ENCODE measurements around the gene POLA1. TPM values are rescaled to one million over a fixed set of nuclear protein-coding genes. Genes with fewer than 3 reads are reported as not detected.

The POLA1 gene
- total and polyA plus RNA-seq, 2 experiments from 2014 or later, result 19.4 to 22.9 TPM

- H3K36me3 ChIP-seq, result no peaks in the 10 kb centered on the region
- no peaks in the 10 kb centered on the region for H3K9me3 ChIP-seq (ENCODE audit: low read depth)
- no peak for DNase-seq (ENCODE audit: low read depth in 1 of 2, low spot score in 1 of 2)
- no peaks in the 10 kb centered on the region for H3K27me3 ChIP-seq
- H3K4me1 ChIP-seq (ENCODE audit: low read depth), result peaks cover 6% of the 10 kb centered on the region
- no peak for TF ChIP-seq CTCF (IDR thresholded peaks at IDR 0.05; ENCODE audit: low read depth, low read length)
- no peak overlapping the region for H3K27ac ChIP-seq
- no peak overlapping the region for H3K4me3 ChIP-seq
Measured at GRCh38 chrX:24985120-24985519, 291.4 kb downstream of the POLA1 start.

DNA sequence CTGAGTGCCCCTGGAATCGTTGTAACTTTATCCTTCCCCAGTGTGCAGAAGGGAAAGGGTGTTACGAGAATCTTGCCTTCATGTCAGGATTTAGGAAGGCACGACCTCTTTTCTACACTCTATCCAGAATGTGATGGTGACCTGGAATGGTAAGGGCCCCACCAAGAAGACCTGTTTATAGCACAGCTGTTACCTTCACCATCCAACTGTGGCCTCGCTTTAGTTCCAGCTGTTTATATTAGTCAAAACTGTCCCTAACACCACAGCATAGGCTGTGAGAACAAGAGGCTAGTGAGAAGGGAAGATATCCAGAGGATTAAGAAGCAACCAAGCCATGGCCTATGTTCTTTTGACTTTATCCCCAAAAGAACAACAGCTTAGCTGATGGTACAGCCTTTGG, 294.0 kb downstream of the POLA1 start:
- DNase-seq (ENCODE audit: low read depth in 1 of 2, low spot score in 1 of 2), result no peak
- Histone ChIP-seq H3K27ac (no peak overlapping the region), H3K4me1 (ENCODE audit: low read depth) (no peaks in the 10 kb centered on the region), H3K36me3 (no peaks in the 10 kb centered on the region), H3K9me3 (ENCODE audit: low read depth) (no peaks in the 10 kb centered on the region), H3K4me3 (no peak overlapping the region), H3K27me3 (no peaks in the 10 kb centered on the region)
- no peak for TF ChIP-seq CTCF (IDR thresholded peaks at IDR 0.05; ENCODE audit: low read depth, low read length)

GRCh38 chrX:24988314-24988713, 294.6 kb downstream of the POLA1 start:
- no peaks in the 10 kb centered on the region for H3K9me3 ChIP-seq (ENCODE audit: low read depth)
- no peak for DNase-seq (ENCODE audit: low read depth in 1 of 2, low spot score in 1 of 2)
- TF ChIP-seq CTCF (IDR thresholded peaks at IDR 0.05; ENCODE audit: low read depth, low read length), result no peak
- no peaks in the 10 kb centered on the region for H3K36me3 ChIP-seq
- H3K27me3 ChIP-seq, result no peaks in the 10 kb centered on the region
- no peaks in the 10 kb centered on the region for H3K4me1 ChIP-seq (ENCODE audit: low read depth)
- no peak overlapping the region for H3K27ac ChIP-seq
- no peak overlapping the region for H3K4me3 ChIP-seq

DNA sequence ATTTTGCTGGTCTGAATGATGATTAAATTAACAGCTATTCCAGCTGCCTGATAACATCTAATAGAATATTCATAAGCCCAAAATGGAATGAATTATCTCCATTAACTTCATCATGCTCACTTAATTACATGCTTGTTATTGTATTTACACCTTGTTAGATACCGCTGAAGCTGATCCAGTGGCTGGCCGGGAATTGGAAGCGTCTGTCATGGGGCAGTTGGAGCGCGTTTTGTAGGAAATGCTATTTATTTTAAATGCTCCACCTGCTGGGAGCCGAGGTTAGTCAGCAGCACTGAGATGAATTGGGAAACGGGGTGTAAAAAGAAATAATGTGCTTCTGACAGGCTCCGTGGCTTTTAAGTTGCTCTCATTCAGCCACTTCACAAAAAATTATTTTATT, 296.8 kb downstream of the POLA1 start:
- no peak overlapping the region for H3K4me3 ChIP-seq
- no peaks in the 10 kb centered on the region for H3K9me3 ChIP-seq (ENCODE audit: low read depth)
- DNase-seq (ENCODE audit: low read depth in 1 of 2, low spot score in 1 of 2), result no peak
- no peak overlapping the region for H3K27ac ChIP-seq
- no peaks in the 10 kb centered on the region for H3K4me1 ChIP-seq (ENCODE audit: low read depth)
- no peak for TF ChIP-seq CTCF (IDR thresholded peaks at IDR 0.05; ENCODE audit: low read depth, low read length)
- H3K36me3 ChIP-seq, result no peaks in the 10 kb centered on the region
- H3K27me3 ChIP-seq, result no peaks in the 10 kb centered on the region

- H3K9me3 ChIP-seq (ENCODE audit: low read depth), result no peaks in the 10 kb centered on the region
- no peak overlapping the region for H3K4me3 ChIP-seq
- H3K4me1 ChIP-seq (ENCODE audit: low read depth), result no peaks in the 10 kb centered on the region
- no peak for DNase-seq (ENCODE audit: low read depth in 1 of 2, low spot score in 1 of 2)
- H3K27me3 ChIP-seq, result peaks cover 18% of the 10 kb centered on the region
- no peaks in the 10 kb centered on the region for H3K36me3 ChIP-seq
- no peak overlapping the region for H3K27ac ChIP-seq
- TF ChIP-seq CTCF (IDR thresholded peaks at IDR 0.05; ENCODE audit: low read depth, low read length), result no peak
Measured at GRCh38 chrX:24993879-24994278, 300.2 kb downstream of the POLA1 start.

Data from cardiac muscle cell (in vitro differentiated cells and primary cell).